ENCODE data around the gene C10orf90. TPM values are rescaled to one million over a fixed set of nuclear protein-coding genes. Genes with fewer than 3 reads are reported as not detected.

Gene C10orf90
- total and polyA plus RNA-seq, 7 donors = 0.01 to 0.39 (median 0.07) TPM; not detected in 4

- intact Hi-C loops (cut with DNase I) = no loop called here
- Histone ChIP-seq H3K9me3 (no peaks in the 10 kb centered on the region), H3K27ac (no peak overlapping the region), H3K4me3 (no peak overlapping the region), H3K27me3 (ENCODE audit: insufficient read depth in 3 of 3, low read length in 2 of 3) (no peaks in the 10 kb centered on the region), H3K36me3 (ENCODE audit: insufficient read depth in 1 of 2, low read depth in 1 of 2) (no peaks in the 10 kb centered on the region), H3K4me1 (no peaks in the 10 kb centered on the region)
- ATAC-seq (no peak), DNase-seq (no peak)
- 87 to 95% (median 92%) methylated on average over 5 of the region's 5 CpGs for WGBS, 3 donors
- no peak for TF ChIP-seq CTCF (IDR thresholded peaks at IDR 0.05)
Observed at GRCh38 chr10:126456632-126457031, 213.9 kb downstream of the C10orf90 start.

GRCh38 chr10:126455766-126456405 is 214.6 kb downstream of the C10orf90 start:
- intact Hi-C loops (cut with DNase I) = no loop called here
- DNase-seq = no peak
- ATAC-seq = no peak
- Histone ChIP-seq H3K9me3 (no peaks in the 10 kb centered on the region), H3K27me3 (ENCODE audit: insufficient read depth in 3 of 3, low read length in 2 of 3) (no peaks in the 10 kb centered on the region), H3K4me1 (no peaks in the 10 kb centered on the region), H3K27ac (no peak overlapping the region), H3K36me3 (ENCODE audit: insufficient read depth in 1 of 2, low read depth in 1 of 2) (no peaks in the 10 kb centered on the region), H3K4me3 (no peak overlapping the region)
- no peak for TF ChIP-seq CTCF (IDR thresholded peaks at IDR 0.05)
- WGBS, 3 donors = 52 to 62% (median 57%) methylated on average over 11 of the region's 11 CpGs

- no peak for ATAC-seq
- WGBS, 3 donors = 89 to 91% (median 91%) methylated on average over 8 of the region's 8 CpGs
- TF ChIP-seq CTCF (IDR thresholded peaks at IDR 0.05) = no peak
- intact Hi-C loops (cut with DNase I) = no loop called here
- Histone ChIP-seq H3K36me3 (ENCODE audit: insufficient read depth in 1 of 2, low read depth in 1 of 2) (no peaks in the 10 kb centered on the region), H3K27me3 (ENCODE audit: insufficient read depth in 3 of 3, low read length in 2 of 3) (no peaks in the 10 kb centered on the region), H3K9me3 (peaks cover 3% of the 10 kb centered on the region), H3K27ac (no peak overlapping the region), H3K4me1 (no peaks in the 10 kb centered on the region), H3K4me3 (no peak overlapping the region)
- DNase-seq = no peak
Observed at GRCh38 chr10:126455036-126455765, 215.3 kb downstream of the C10orf90 start.

GRCh38 chr10:126454045-126454751 is 216.3 kb downstream of the C10orf90 start:
- no peaks in the 10 kb centered on the region for H3K27me3 ChIP-seq (ENCODE audit: insufficient read depth in 3 of 3, low read length in 2 of 3)
- ATAC-seq (no peak), DNase-seq (no peak)
- no peak overlapping the region for H3K4me3 ChIP-seq
- H3K4me1 ChIP-seq = no peaks in the 10 kb centered on the region
- TF ChIP-seq CTCF (IDR thresholded peaks at IDR 0.05) = no peak
- intact Hi-C loops (cut with DNase I) = no loop called here
- peaks cover 4% of the 10 kb centered on the region for H3K9me3 ChIP-seq
- 88 to 92% (median 91%) methylated on average over 4 of the region's 4 CpGs for WGBS, 3 donors
- no peak overlapping the region for H3K27ac ChIP-seq
- no peaks in the 10 kb centered on the region for H3K36me3 ChIP-seq (ENCODE audit: insufficient read depth in 1 of 2, low read depth in 1 of 2)

Data from psoas muscle (tissue), 8 donors.